Measurements from ENCODE around the gene ASIC2. TPM values are rescaled to one million over a fixed set of nuclear protein-coding genes. Genes with fewer than 3 reads are reported as not detected.

Gene ASIC2
- total RNA-seq, 3 donors from 2014 or later = 0.84 to 4.6 (median 0.98) TPM

DNA sequence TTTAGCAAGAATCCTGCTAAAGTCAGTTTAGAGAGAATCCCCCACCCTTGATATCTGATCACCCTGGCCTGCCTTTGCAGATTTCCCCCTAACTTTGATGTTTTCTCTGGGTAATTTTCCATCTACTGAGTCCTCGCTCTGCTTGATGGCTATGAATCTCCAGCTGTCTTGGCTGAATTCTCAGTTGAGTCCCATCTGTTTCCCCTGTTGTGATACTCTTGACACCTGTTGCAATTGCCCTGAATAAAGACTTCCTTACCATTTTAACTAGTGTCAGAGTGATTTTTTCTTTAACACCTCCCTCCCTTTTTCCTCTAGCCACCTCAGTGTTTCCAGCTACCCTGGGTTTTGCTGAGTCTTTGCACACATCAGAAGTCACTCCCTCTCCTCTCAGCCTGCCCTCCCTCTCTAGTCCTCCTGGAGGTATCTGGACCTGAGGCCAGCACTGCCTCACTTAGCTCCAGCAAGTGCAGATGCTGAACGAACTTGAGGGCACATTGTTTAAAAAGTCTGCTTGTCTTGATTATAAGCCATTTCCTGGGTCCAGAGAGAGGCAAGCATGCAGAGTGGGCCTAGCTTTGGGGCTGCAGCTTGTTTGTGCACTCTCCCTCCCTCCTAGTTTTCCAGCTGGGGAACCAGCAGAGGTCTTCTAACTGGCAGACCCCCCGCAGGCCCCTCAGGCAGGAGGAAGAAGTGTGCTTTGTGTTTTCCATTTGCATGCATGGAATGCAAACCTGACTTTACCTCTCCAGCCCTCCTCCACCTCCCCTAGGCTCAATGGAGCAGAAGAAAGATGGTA, 268.2 kb downstream of the ASIC2 start:
- no peaks in the 10 kb centered on the region for H3K9me3 ChIP-seq
- ATAC-seq = no peak
- H3K4me3 ChIP-seq = no peak overlapping the region
- intact Hi-C loops (cut with DNase I, micrococcal nuclease) = loop anchor here in 1 of 2 donors (5.0 kb wide), 1 partner anchor 647 kb away; no protein-coding TSS in a partner anchor
- TF ChIP-seq, protein P1, sequence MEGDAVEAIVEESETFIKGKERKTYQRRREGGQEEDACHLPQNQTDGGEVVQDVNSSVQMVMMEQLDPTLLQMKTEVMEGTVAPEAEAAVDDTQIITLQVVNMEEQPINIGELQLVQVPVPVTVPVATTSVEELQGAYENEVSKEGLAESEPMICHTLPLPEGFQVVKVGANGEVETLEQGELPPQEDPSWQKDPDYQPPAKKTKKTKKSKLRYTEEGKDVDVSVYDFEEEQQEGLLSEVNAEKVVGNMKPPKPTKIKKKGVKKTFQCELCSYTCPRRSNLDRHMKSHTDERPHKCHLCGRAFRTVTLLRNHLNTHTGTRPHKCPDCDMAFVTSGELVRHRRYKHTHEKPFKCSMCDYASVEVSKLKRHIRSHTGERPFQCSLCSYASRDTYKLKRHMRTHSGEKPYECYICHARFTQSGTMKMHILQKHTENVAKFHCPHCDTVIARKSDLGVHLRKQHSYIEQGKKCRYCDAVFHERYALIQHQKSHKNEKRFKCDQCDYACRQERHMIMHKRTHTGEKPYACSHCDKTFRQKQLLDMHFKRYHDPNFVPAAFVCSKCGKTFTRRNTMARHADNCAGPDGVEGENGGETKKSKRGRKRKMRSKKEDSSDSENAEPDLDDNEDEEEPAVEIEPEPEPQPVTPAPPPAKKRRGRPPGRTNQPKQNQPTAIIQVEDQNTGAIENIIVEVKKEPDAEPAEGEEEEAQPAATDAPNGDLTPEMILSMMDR (IDR thresholded peaks at IDR 0.05) = no peak
- no peaks in the 10 kb centered on the region for H3K4me1 ChIP-seq (ENCODE audit: low read depth)
- no peaks in the 10 kb centered on the region for H3K36me3 ChIP-seq (ENCODE audit: low read depth)
- DNase-seq = no peak

DNA sequence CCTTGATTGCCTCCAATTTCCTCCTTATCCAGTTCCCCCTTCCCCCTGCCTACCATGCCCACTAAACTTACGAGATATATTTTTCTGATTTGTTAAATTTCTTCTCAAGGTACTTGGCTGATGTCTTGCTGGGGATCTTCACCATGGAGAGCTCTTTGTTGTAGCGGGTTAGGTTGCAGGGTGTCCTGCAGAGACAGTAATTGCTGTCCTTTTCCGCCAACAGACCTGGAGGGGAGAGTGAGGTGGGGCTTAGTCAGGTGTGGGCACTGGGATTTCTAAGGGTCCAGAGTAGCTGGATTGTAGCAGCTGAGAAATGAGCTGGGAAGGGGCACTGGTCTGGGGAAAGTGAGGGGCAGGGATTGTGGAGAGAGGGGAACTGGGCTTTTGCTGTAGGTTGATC, 269.3 kb downstream of the ASIC2 start:
- TF ChIP-seq, protein P1 (IDR thresholded peaks at IDR 0.05) = no peak
- DNase-seq (no peak), ATAC-seq (no peak)
- H3K4me1 ChIP-seq (ENCODE audit: low read depth) = no peaks in the 10 kb centered on the region
- H3K36me3 ChIP-seq (ENCODE audit: low read depth) = no peaks in the 10 kb centered on the region
- H3K4me3 ChIP-seq = no peak overlapping the region
- intact Hi-C loops (cut with DNase I, micrococcal nuclease) = no loop called here
- H3K9me3 ChIP-seq = no peaks in the 10 kb centered on the region

DNA sequence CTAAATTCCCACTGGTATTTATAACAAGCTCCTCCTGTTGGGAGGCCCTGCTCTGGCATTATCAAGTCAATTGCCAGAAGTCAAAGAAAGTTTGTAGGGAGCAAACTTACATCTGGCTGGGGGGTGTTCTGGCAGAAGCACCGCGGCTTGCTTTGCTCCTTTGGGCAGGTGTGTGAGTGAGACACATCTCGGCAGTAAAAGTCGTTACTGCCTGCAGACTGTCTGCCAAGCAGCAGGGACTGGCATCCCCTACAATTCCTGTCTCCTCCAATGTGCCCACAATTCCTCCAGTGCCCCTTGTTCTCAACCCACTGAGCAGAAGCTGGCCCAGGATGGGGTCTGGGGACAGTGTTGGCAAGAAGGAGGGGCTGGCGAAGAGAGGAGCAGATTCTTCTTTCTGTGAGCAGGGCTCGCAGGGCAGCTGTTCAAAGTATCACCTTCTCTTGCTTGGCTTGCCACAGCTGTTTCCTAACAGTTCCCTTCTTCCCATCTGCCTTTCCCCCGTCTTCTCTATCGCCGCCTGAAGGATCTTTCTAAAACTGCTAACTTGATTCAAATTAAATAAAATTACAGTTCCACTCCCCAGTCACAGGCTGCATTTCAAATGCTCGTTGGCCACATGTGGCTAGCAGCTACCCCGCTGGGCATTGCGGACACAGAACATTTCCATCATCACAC, 271.2 kb downstream of the ASIC2 start:
- H3K36me3 ChIP-seq (ENCODE audit: low read depth) = no peaks in the 10 kb centered on the region
- ATAC-seq (no peak), DNase-seq (no peak)
- H3K4me1 ChIP-seq (ENCODE audit: low read depth) = no peaks in the 10 kb centered on the region
- intact Hi-C loops (cut with DNase I, micrococcal nuclease) = no loop called here
- TF ChIP-seq, protein P1 (IDR thresholded peaks at IDR 0.05) = no peak
- no peak overlapping the region for H3K4me3 ChIP-seq
- no peaks in the 10 kb centered on the region for H3K9me3 ChIP-seq

DNA sequence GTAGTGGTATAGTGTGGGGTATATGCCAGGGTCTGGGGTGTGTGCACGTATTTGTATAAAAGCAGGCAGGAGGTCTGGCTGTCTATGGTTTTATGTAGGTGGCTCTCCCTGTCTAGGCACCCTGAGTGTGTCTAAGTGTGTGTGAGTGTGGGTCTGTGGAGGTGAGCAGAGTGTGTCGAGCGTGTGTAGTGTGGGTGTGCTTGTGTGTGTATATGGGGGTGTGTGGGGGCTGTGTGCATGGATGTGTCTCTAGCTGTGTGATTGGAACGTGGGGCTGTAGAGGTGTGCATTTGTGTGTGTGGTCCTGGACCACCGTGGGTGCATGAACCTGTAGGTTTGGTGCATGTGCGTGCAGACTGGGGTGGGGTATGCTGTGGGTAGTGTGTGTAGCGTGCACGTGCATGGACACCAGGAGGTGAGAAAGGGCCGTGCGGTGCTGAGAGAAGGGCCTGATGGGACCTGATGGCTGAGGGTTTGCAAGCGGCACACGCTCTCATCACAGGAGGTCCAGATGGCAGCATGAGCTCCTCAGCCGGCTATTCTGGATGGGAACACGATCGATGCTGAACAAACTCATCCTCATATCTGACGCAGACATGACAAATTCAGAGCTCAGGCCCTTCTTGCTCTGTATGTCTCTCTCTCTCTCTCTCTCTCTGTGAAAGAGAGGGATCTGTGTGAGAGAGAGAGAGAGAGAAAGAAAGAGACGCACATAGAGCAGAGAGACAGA, 273.8 kb downstream of the ASIC2 start:
- Histone ChIP-seq H3K4me3 (no peak overlapping the region), H3K36me3 (ENCODE audit: low read depth) (no peaks in the 10 kb centered on the region), H3K9me3 (no peaks in the 10 kb centered on the region), H3K4me1 (ENCODE audit: low read depth) (no peaks in the 10 kb centered on the region)
- TF ChIP-seq, protein P1 (IDR thresholded peaks at IDR 0.05) = no peak
- ATAC-seq (no peak), DNase-seq (no peak)
- intact Hi-C loops (cut with DNase I, micrococcal nuclease) = no loop called here

DNA sequence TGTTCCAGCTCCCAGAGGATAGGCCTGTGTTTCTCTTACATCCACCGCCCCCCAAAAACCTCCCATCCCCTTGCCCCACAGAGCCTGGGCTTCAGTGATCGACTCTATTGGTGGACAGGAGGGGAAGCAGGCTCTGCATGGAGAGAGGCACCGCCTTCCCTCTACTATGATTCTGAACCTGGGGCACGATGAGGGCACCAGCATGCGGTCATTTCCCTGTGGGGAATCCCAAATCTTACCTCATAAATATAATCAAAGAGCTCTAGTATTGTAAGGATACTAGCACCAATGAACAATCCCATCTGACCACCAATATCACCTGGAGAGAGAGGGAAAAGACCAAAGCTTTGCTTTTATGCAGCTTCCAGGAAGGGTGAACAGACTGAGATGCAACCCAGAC, 275.7 kb downstream of the ASIC2 start:
- no peak overlapping the region for H3K4me3 ChIP-seq
- no peaks in the 10 kb centered on the region for H3K4me1 ChIP-seq (ENCODE audit: low read depth)
- no peaks in the 10 kb centered on the region for H3K36me3 ChIP-seq (ENCODE audit: low read depth)
- intact Hi-C loops (cut with DNase I, micrococcal nuclease) = no loop called here
- DNase-seq = no peak
- no peak for ATAC-seq
- TF ChIP-seq, protein P1 (IDR thresholded peaks at IDR 0.05) = no peak
- no peaks in the 10 kb centered on the region for H3K9me3 ChIP-seq

Measured in mucosa of descending colon (tissue), 3 donors.